HG03280 (cell line): Measurements from ENCODE around the gene HMCN1.
A peak's percentile ranks its signal among the peaks of the same experiment; 100 is the strongest.
"Not testable (repeated sequence)": the region's sequence is repeated elsewhere in the genome, so short reads cannot be mapped to it uniquely, and the experiment has no call there.

Experiments
- ATAC-seq: cut with Tn5 transposase; IDR thresholded peaks from one replicate; pipeline ENCODE4 v1.9.1; 2021; ENCODE audit warnings: mild to moderate bottlenecking, moderate library complexity; ENCODE audit not compliant: unreplicated experiment

Gene HMCN1

GRCh38 chr1:186183970-186184628, 449.9 kb downstream of the HMCN1 start:
- peak; percentile 58 for ATAC-seq

- not testable (repeated sequence) for ATAC-seq
Measured at GRCh38 chr1:186186251-186186650, 452.1 kb downstream of the HMCN1 start.

GRCh38 chr1:186187601-186188000, 453.4 kb downstream of the HMCN1 start:
- ATAC-seq, result no peak

GRCh38 chr1:186188004-186188539, 453.9 kb downstream of the HMCN1 start:
- ATAC-seq, result no peak

GRCh38 chr1:186188736-186189135, 454.5 kb downstream of the HMCN1 start:
- ATAC-seq, result no peak

- ATAC-seq, result no peak
Measured at GRCh38 chr1:186189156-186189555, 455.0 kb downstream of the HMCN1 start.

GRCh38 chr1:186191511-186191910, 457.3 kb downstream of the HMCN1 start:
- no peak for ATAC-seq

GRCh38 chr1:186193224-186193623, 459.0 kb downstream of the HMCN1 start:
- no peak for ATAC-seq

GRCh38 chr1:186194107-186194756, 460.0 kb downstream of the HMCN1 start:
- ATAC-seq, result peak; percentile 83

GRCh38 chr1:186195377-186195931, 461.3 kb downstream of the HMCN1 start:
- ATAC-seq, result no peak

- no peak for ATAC-seq
Measured at GRCh38 chr1:186202271-186202764, 468.1 kb downstream of the HMCN1 start.

- ATAC-seq, result no peak
Measured at GRCh38 chr1:186202776-186203175, 468.6 kb downstream of the HMCN1 start.

- ATAC-seq, result no peak
Measured at GRCh38 chr1:186206048-186206570, 471.9 kb downstream of the HMCN1 start.

- ATAC-seq, result no peak
Measured at GRCh38 chr1:186207391-186208085, 473.3 kb downstream of the HMCN1 start.

- ATAC-seq, result no peak
Measured at GRCh38 chr1:186208405-186209129, 474.4 kb downstream of the HMCN1 start.

GRCh38 chr1:186210258-186210657, 476.1 kb downstream of the HMCN1 start:
- ATAC-seq, result no peak

GRCh38 chr1:186211583-186211982, 477.4 kb downstream of the HMCN1 start:
- ATAC-seq, result not testable (repeated sequence)

GRCh38 chr1:186212568-186213224, 478.5 kb downstream of the HMCN1 start:
- ATAC-seq, result peak; percentile 93

GRCh38 chr1:186213225-186213607, 479.0 kb downstream of the HMCN1 start:
- no peak for ATAC-seq

GRCh38 chr1:186214791-186215190, 480.6 kb downstream of the HMCN1 start:
- no peak for ATAC-seq
